ENCODE results near the gene FAM110A. TPM values are rescaled to one million over a fixed set of nuclear protein-coding genes. Genes with fewer than 3 reads are reported as not detected.
"Not testable (repeated sequence)": the region's sequence is repeated elsewhere in the genome, so short reads cannot be mapped to it uniquely, and the experiment has no call there.

FAM110A gene
- polyA plus RNA-seq, 1 experiment, result 4.2 TPM

GRCh38 chr20:824916-825315, 8.6 kb upstream of the FAM110A start:
- no peak for DNase-seq (ENCODE audit: low read depth)

GRCh38 chr20:825710-826421, 7.6 kb upstream of the FAM110A start:
- DNase-seq (ENCODE audit: low read depth), result no peak
- POLR2A ChIA-PET, result no interaction called here

More at GRCh38 chr20:824916-825315, 8.6 kb upstream of the FAM110A start:
- no peak overlapping the region for H3K4me3 ChIP-seq (ENCODE audit: low read depth, low read length)
- ChIA-PET CTCF (interaction anchor here (6.3 kb wide), 1 partner anchor 132 kb away, joined by 52 read pairs; no protein-coding TSS in a partner anchor), POLR2A (no interaction called here)
- TF ChIP-seq CTCF (IDR thresholded peaks at IDR 0.05; ENCODE audit: insufficient read depth, low read depth, low read length), result no peak
- H3K27me3 ChIP-seq (ENCODE audit: control insufficient read depth, insufficient read depth, low read length), result no peaks in the 10 kb centered on the region
- H3K36me3 ChIP-seq (ENCODE audit: control insufficient read depth, insufficient read depth, low read length), result no peaks in the 10 kb centered on the region

GRCh38 chr20:826695-827323, 6.7 kb upstream of the FAM110A start:
- POLR2A ChIA-PET, result no interaction called here

More at GRCh38 chr20:825710-826421, 7.6 kb upstream of the FAM110A start:
- Histone ChIP-seq H3K27me3 (ENCODE audit: control insufficient read depth, insufficient read depth, low read length) (no peaks in the 10 kb centered on the region), H3K4me3 (ENCODE audit: low read depth, low read length) (no peak overlapping the region), H3K36me3 (ENCODE audit: control insufficient read depth, insufficient read depth, low read length) (no peaks in the 10 kb centered on the region)
- CTCF ChIA-PET, result interaction anchor here (6.3 kb wide), 1 partner anchor 131 kb away, joined by 52 read pairs; no protein-coding TSS in a partner anchor
- no peak for TF ChIP-seq CTCF (IDR thresholded peaks at IDR 0.05; ENCODE audit: insufficient read depth, low read depth, low read length)

GRCh38 chr20:827981-828380, 5.5 kb upstream of the FAM110A start:
- CTCF ChIA-PET, result interaction anchor here (1.9 to 6.3 kb wide), 2 partner anchors 10 to 129 kb away, joined by 8 to 52 read pairs; no protein-coding TSS in a partner anchor
- POLR2A ChIA-PET; H3K4me3 ChIP-seq (ENCODE audit: low read depth, low read length): not testable (repeated sequence)

More at GRCh38 chr20:826695-827323, 6.7 kb upstream of the FAM110A start:
- H3K4me3 ChIP-seq (ENCODE audit: low read depth, low read length), result no peak overlapping the region
- H3K36me3 ChIP-seq (ENCODE audit: control insufficient read depth, insufficient read depth, low read length), result no peaks in the 10 kb centered on the region
- H3K27me3 ChIP-seq (ENCODE audit: control insufficient read depth, insufficient read depth, low read length), result no peaks in the 10 kb centered on the region
- CTCF ChIA-PET, result interaction anchor here (0.8 to 6.3 kb wide), 3 partner anchors 8 to 130 kb away, joined by 3 to 52 read pairs (median 8); no protein-coding TSS in a partner anchor
- no peak for DNase-seq (ENCODE audit: low read depth)
- no peak for TF ChIP-seq CTCF (IDR thresholded peaks at IDR 0.05; ENCODE audit: insufficient read depth, low read depth, low read length)

GRCh38 chr20:828987-829386, 4.5 kb upstream of the FAM110A start:
- ChIA-PET POLR2A (no interaction called here), CTCF (interaction anchor here (1.0 to 6.3 kb wide), 2 partner anchors 19 to 128 kb away, joined by 3 to 52 read pairs; no protein-coding TSS in a partner anchor)
- Histone ChIP-seq H3K36me3 (ENCODE audit: control insufficient read depth, insufficient read depth, low read length) (no peaks in the 10 kb centered on the region), H3K27me3 (ENCODE audit: control insufficient read depth, insufficient read depth, low read length) (no peaks in the 10 kb centered on the region), H3K4me3 (ENCODE audit: low read depth, low read length) (no peak overlapping the region)
- no peak for TF ChIP-seq CTCF (IDR thresholded peaks at IDR 0.05; ENCODE audit: insufficient read depth, low read depth, low read length)
- DNase-seq (ENCODE audit: low read depth), result no peak

More at GRCh38 chr20:827981-828380, 5.5 kb upstream of the FAM110A start:
- not testable (repeated sequence) for H3K27me3 ChIP-seq (ENCODE audit: control insufficient read depth, insufficient read depth, low read length); DNase-seq (ENCODE audit: low read depth); H3K36me3 ChIP-seq (ENCODE audit: control insufficient read depth, insufficient read depth, low read length)
